Measurements from ENCODE around the gene ATP10B.

ATP10B gene

DNA sequence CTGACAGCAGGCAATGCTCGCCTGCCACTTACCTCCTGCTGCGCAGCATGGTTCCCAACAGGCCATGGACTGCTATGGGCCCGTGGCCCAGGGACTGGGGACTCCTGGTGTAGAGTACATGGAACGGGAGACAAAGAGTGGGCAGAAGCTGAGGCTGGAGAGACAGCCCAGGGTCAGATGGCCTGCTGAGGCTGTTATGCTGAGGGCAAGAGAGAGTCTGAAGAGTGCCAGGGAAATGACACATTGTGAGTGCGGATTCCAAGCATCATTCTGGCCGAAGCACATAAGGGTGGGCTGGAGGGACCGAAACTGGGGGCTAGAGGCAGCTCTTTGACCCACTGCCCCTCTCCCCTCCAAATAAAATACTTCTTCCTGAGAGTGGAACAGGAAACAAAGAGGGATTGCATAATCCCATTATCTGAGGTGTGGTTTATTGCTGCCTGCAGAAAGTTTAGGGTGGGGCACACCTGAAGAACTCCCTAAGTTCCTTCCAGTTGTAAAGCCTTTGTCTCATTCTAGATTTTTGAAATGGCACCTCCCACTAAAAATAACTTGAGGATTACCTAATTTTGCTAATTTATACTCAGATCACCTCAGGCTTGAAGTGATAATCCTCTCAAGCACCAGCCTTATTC is 158.1 kb downstream of the ATP10B start:
- no peak overlapping the region for H3K4me3 ChIP-seq (replicated peaks; ENCODE audit: low read depth, low read length)
- TF ChIP-seq, protein P1, sequence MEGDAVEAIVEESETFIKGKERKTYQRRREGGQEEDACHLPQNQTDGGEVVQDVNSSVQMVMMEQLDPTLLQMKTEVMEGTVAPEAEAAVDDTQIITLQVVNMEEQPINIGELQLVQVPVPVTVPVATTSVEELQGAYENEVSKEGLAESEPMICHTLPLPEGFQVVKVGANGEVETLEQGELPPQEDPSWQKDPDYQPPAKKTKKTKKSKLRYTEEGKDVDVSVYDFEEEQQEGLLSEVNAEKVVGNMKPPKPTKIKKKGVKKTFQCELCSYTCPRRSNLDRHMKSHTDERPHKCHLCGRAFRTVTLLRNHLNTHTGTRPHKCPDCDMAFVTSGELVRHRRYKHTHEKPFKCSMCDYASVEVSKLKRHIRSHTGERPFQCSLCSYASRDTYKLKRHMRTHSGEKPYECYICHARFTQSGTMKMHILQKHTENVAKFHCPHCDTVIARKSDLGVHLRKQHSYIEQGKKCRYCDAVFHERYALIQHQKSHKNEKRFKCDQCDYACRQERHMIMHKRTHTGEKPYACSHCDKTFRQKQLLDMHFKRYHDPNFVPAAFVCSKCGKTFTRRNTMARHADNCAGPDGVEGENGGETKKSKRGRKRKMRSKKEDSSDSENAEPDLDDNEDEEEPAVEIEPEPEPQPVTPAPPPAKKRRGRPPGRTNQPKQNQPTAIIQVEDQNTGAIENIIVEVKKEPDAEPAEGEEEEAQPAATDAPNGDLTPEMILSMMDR (IDR thresholded peaks at IDR 0.05; ENCODE audit: low read depth, low read length, missing control alignments) = no peak
- no peak for DNase-seq (ENCODE audit: extremely low read depth, low read depth)

DNA sequence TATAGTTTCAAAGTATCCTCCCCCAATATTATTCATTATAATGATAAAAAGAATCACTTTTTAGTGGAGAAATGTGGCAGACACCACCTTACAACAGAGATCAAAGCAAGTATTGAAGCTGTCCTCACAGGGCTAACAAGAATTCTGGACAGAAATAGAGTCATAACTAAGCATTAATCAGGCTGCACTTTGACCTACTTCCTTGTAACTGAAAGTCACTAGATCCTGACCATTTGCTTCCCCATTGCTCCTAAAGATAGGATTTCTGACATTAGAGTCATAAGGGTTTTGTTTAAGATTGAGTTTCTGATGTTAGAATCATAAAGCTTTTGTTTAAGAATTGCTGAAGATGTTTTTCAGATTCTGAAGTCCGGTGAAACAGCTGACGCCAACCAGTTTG is 159.7 kb downstream of the ATP10B start:
- TF ChIP-seq, protein P1 (IDR thresholded peaks at IDR 0.05; ENCODE audit: low read depth, low read length, missing control alignments) = no peak
- DNase-seq (ENCODE audit: extremely low read depth, low read depth) = no peak
- no peak overlapping the region for H3K4me3 ChIP-seq (replicated peaks; ENCODE audit: low read depth, low read length)

DNA sequence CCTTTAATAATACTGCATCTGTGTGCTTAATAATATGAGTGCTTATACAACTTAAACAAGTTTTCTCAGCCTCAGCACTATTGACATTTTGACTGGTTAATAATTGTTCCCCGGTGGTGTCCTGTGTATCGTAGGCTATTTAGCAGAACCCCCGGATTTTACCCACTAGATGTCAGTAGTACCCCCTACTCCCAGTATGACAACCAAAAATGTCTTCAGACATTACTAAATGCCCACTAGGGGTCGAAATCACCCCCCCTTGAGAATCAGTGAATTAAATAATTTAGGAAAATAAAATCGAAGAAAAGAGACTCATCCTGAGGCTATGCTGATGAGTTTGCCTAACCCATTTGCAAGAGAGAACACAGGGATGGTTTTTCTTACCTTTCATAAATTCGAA is 166.3 kb downstream of the ATP10B start:
- no peak overlapping the region for H3K4me3 ChIP-seq (replicated peaks; ENCODE audit: low read depth, low read length)
- DNase-seq (ENCODE audit: extremely low read depth, low read depth) = no peak
- TF ChIP-seq, protein P1 (IDR thresholded peaks at IDR 0.05; ENCODE audit: low read depth, low read length, missing control alignments) = no peak

- no peak for DNase-seq (ENCODE audit: extremely low read depth, low read depth)
- H3K4me3 ChIP-seq (replicated peaks; ENCODE audit: low read depth, low read length) = no peak overlapping the region
- TF ChIP-seq, protein P1 (IDR thresholded peaks at IDR 0.05; ENCODE audit: low read depth, low read length, missing control alignments) = no peak
These were observed 166.8 kb downstream of the ATP10B start for GRCh38 chr5:160685219-160685618.

GRCh38 chr5:160679567-160680309 is 172.3 kb downstream of the ATP10B start:
- DNase-seq (ENCODE audit: extremely low read depth, low read depth) = no peak
- TF ChIP-seq, protein P1 (IDR thresholded peaks at IDR 0.05; ENCODE audit: low read depth, low read length, missing control alignments) = no peak
- H3K4me3 ChIP-seq (replicated peaks; ENCODE audit: low read depth, low read length) = no peak overlapping the region

GRCh38 chr5:160675988-160676387 is 176.0 kb downstream of the ATP10B start:
- TF ChIP-seq, protein P1 (IDR thresholded peaks at IDR 0.05; ENCODE audit: low read depth, low read length, missing control alignments) = no peak
- DNase-seq (ENCODE audit: extremely low read depth, low read depth) = no peak
- H3K4me3 ChIP-seq (replicated peaks; ENCODE audit: low read depth, low read length) = no peak overlapping the region
